Testis (tissue), 3 donors: ENCODE data around the gene ANO10. TPM values are rescaled to one million over a fixed set of nuclear protein-coding genes. Genes with fewer than 3 reads are reported as not detected.

Experiments
- DNase-seq: peaks from one replicate; pipeline ENCODE4 v3.0.0-alpha.2; 2019
- H3K27ac ChIP-seq, 2 donors: fragments of 200-600 bp; sonication (generic); one replicate each; pipeline ENCODE4 v1.5.1; 2019
- H3K27me3 ChIP-seq: fragments of 200-600 bp; sonication (generic); one replicate; pipeline ENCODE4 v1.5.1; 2019
- H3K36me3 ChIP-seq: fragments of 200-600 bp; sonication (generic); one replicate; pipeline ENCODE4 v1.5.1; 2017; ENCODE audit warnings: low read depth; ENCODE audit errors: missing control alignments
- H3K4me1 ChIP-seq: fragments of 200-600 bp; sonication (generic); one replicate; pipeline ENCODE4 v1.5.1; 2019
- H3K4me3 ChIP-seq, 2 donors: fragments of 200-600 bp; sonication (generic); one replicate each; pipeline ENCODE4 v1.5.1; 2017 to 2019
- H3K9me3 ChIP-seq: fragments of 200-600 bp; sonication (generic); one replicate; pipeline ENCODE4 v1.5.1; 2017
- POLR2A ChIP-seq: fragments of 450-650 bp; IDR thresholded peaks from one replicate; pipeline ENCODE4 v1.6.1; 2017; ENCODE audit warnings: antibody characterized with exemption, mild to moderate bottlenecking, moderate library complexity
- whole genome bisulfite sequencing, 2 donors: methylation state at CpG; one replicate each; pipeline ENCODE4 v1.1.5; 2018; 5-methylcytosine and 5-hydroxymethylcytosine counted together
- intact Hi-C: fragments of 100-400 bp; cut with DNase I; formaldehyde crosslinking; loops from one replicate; pipeline ENCODE4 v1.15.1; 2023; ENCODE audit warnings: low total_unique reads
- polyA plus RNA-seq: library from polyadenylated mRNA; stranded (reverse); fragments of 350-450 nt; fragmentation: Illumina TruSeq; extraction: RNeasy Lipid Tissue Mini Kit (QIAGEN cat#74804); gene quantifications from one replicate; pipeline ENCODE4 v1.2.3, GENCODE V29; 2014; ENCODE audit warnings: low read depth, low replicate concordance; ENCODE audit not compliant: insufficient read depth
- total RNA-seq, 2 donors: library from RNA; depleted of rRNA; stranded (reverse); fragments of >200 nt; gene quantifications; one replicate each; pipeline ENCODE4 v1.2.3, GENCODE V29; 2016
- TF ChIP-seq, protein P1 (sequence below), 3 experiments: fragments of 450-650 bp in 2 of 3; fragments of 200-600 bp in 1 of 3; sonication (generic) in 1 of 3; IDR thresholded peaks; one replicate each; pipeline ENCODE4 v1.5.1; 2016 to 2019; ENCODE audit warnings: antibody characterized with exemption in 3 of 3, mild to moderate bottlenecking in 2 of 3, moderate library complexity in 1 of 3

ANO10 gene
- total and polyA plus RNA-seq, 3 donors from 2014 or later = 19.9 to 26.3 (median 25.0) TPM

DNA sequence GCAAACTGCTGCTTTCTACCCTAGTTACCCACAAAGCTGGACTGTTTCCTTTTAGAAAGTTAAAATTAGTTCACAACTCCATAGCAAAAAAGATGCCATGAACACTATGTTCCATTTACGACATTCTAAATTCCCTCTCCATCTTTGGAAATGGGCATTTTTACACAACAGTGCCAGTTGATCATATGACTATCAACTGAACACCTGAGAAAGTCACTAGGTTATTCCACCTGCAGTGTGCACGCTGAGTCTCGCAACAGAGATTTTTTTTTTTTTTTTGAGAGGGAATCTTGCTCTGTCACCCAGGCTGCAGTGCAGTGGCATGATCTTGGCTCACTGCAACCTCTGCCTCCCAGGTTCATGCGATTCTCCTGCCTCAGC lies 215.2 kb downstream of the ANO10 start:
- no peak for TF ChIP-seq POLR2A
- TF ChIP-seq, protein P1, sequence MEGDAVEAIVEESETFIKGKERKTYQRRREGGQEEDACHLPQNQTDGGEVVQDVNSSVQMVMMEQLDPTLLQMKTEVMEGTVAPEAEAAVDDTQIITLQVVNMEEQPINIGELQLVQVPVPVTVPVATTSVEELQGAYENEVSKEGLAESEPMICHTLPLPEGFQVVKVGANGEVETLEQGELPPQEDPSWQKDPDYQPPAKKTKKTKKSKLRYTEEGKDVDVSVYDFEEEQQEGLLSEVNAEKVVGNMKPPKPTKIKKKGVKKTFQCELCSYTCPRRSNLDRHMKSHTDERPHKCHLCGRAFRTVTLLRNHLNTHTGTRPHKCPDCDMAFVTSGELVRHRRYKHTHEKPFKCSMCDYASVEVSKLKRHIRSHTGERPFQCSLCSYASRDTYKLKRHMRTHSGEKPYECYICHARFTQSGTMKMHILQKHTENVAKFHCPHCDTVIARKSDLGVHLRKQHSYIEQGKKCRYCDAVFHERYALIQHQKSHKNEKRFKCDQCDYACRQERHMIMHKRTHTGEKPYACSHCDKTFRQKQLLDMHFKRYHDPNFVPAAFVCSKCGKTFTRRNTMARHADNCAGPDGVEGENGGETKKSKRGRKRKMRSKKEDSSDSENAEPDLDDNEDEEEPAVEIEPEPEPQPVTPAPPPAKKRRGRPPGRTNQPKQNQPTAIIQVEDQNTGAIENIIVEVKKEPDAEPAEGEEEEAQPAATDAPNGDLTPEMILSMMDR (IDR thresholded peaks at IDR 0.05) = no peak

GRCh38 chr3:43405888-43406642 lies 215.7 kb downstream of the ANO10 start:
- WGBS, 2 donors = 83 to 87% methylated on average over 11 of the region's 11 CpGs
- DNase-seq = no peak
- Histone ChIP-seq H3K4me3 (no peak overlapping the region), H3K27ac (no peak overlapping the region), H3K9me3 (no peaks in the 10 kb centered on the region), H3K4me1 (no peaks in the 10 kb centered on the region), H3K36me3 (no peaks in the 10 kb centered on the region), H3K27me3 (no peaks in the 10 kb centered on the region)
- no peak for TF ChIP-seq POLR2A
- TF ChIP-seq, protein P1 (IDR thresholded peaks at IDR 0.05) = no peak
- intact Hi-C loops = no loop called here

More for the DNA sequence above, 215.2 kb downstream of the ANO10 start:
- Histone ChIP-seq H3K4me3 (no peak overlapping the region), H3K27ac (no peak overlapping the region), H3K9me3 (no peaks in the 10 kb centered on the region), H3K27me3 (no peaks in the 10 kb centered on the region), H3K4me1 (no peaks in the 10 kb centered on the region), H3K36me3 (no peaks in the 10 kb centered on the region)
- intact Hi-C loops = no loop called here
- WGBS, 2 donors = 88 to 96% methylated on average over 4 of the region's 4 CpGs
- no peak for DNase-seq

DNA sequence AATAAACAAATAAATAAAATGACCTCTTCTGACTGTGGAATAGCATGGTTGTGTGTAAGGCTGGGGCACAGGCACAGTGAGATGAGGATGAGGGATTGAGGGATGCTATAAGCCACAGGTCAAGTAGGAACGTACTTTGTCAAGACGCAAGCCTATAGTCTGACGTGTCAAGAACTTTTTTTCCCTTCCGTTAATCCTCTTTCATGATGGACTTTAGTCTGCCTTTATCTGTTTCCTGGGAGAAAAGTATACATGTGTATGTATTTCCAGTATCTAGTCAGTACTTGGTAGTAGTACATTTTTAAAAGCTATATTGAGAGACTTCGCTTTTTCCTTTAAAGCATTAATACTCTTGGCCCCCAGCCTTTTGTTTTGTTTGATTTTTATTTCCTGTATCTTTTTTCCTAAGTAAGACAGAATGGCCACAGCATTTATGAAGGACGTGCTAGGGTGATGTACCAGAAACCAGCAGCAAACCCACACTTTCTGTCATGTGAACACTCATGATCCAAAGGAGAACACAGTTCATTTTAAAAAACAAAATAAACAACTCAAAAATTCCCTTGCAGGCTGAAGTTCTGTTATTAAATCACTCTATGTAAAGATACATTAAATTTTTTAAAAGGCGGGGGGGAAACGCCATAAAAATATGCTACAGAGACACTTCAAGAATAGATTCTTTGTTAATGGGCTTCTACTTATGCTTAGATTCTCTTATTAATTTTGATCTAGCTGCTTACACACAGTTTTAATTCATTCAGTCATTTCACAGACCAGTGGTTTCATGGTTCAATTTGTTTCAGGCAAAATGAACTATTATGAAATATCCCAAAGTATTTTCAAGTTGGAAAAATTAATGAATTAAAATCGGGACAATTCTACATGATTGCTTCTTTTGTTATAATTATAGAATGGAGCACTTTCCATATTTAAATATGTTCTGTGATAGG lies 220.8 kb downstream of the ANO10 start:
- TF ChIP-seq, protein P1 (IDR thresholded peaks at IDR 0.05) = no peak
- no peak for TF ChIP-seq POLR2A
- H3K27me3 ChIP-seq = no peaks in the 10 kb centered on the region
- WGBS, 2 donors = 90 to 93% methylated on average over 9 of the region's 9 CpGs
- no peaks in the 10 kb centered on the region for H3K4me1 ChIP-seq
- intact Hi-C loops = no loop called here
- H3K4me3 ChIP-seq = no peak overlapping the region
- no peak overlapping the region for H3K27ac ChIP-seq
- H3K9me3 ChIP-seq = no peaks in the 10 kb centered on the region
- H3K36me3 ChIP-seq = no peaks in the 10 kb centered on the region
- no peak for DNase-seq

DNA sequence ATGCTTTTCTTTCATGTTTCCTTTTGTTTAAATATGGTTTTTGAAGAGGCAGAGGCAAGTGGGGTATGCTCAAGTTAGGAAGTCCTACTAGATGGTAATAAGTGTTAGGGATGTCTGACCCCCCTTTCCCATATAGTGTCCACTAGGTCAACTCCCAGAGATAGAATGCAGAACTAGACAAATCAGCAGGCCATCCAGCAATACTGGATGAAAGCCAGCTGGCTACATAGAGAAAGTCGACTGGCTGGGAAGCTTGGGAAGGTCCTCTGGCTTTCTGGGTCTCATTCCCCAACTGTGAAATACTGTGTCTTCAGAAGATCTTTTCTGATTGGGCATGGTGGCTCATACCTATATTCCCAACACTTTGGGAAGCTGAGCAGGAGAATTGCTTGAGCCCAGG lies 221.6 kb downstream of the ANO10 start:
- no peak for DNase-seq
- WGBS, 2 donors = 61 to 69% methylated on average over 1 of the region's 1 CpG
- TF ChIP-seq, protein P1 (IDR thresholded peaks at IDR 0.05) = no peak
- TF ChIP-seq POLR2A = no peak

More for the DNA sequence above, 221.6 kb downstream of the ANO10 start:
- intact Hi-C loops = no loop called here
- Histone ChIP-seq H3K27me3 (no peaks in the 10 kb centered on the region), H3K27ac (no peak overlapping the region), H3K9me3 (no peaks in the 10 kb centered on the region), H3K36me3 (no peaks in the 10 kb centered on the region), H3K4me1 (no peaks in the 10 kb centered on the region), H3K4me3 (no peak overlapping the region)
